Stimulated activated naive CD8-positive, alpha-beta T cell treated with anti-CD3 and anti-CD28 coated beads, Interleukin-15, Interleukin-2, amounts not matched to agents 100 ng/mL and 50 ng/mL, for 24 hours (primary cell): ENCODE results near the gene TBCA.
"Not testable (repeated sequence)": the region's sequence is repeated elsewhere in the genome, so short reads cannot be mapped to it uniquely, and the experiment has no call there.

Experiments
- H3K27ac Mint-ChIP-seq: one replicate; pipeline ENCODE4 v1.8.0; 2021; ENCODE audit warnings: mild to moderate bottlenecking, mixed read lengths
- H3K27me3 Mint-ChIP-seq: one replicate; pipeline ENCODE4 v1.8.0; 2021; ENCODE audit warnings: mixed read lengths
- H3K36me3 Mint-ChIP-seq: one replicate; pipeline ENCODE4 v1.8.0; 2021; ENCODE audit warnings: low read depth, mixed read lengths
- H3K4me1 Mint-ChIP-seq: one replicate; pipeline ENCODE4 v1.8.0; 2021; ENCODE audit warnings: low read depth, mixed read lengths
- H3K4me3 Mint-ChIP-seq: one replicate; pipeline ENCODE4 v1.8.0; 2021; ENCODE audit warnings: mild to moderate bottlenecking, mixed read lengths
- H3K9me3 Mint-ChIP-seq: one replicate; pipeline ENCODE4 v1.8.0; 2021; ENCODE audit warnings: mixed read lengths

Gene TBCA

GRCh38 chr5:77707791-77708190 lies 68.3 kb downstream of the TBCA start:
- Mint-ChIP-seq H3K4me1 (peaks cover 7% of the 10 kb centered on the region), H3K4me3 (no peak overlapping the region), H3K27me3 (no peaks in the 10 kb centered on the region)

GRCh38 chr5:77699569-77699968 lies 76.6 kb downstream of the TBCA start:
- H3K36me3 Mint-ChIP-seq = peaks cover 86% of the 10 kb centered on the region
- H3K4me1 Mint-ChIP-seq = peaks cover 36% of the 10 kb centered on the region
- H3K4me3 Mint-ChIP-seq, H3K27ac Mint-ChIP-seq, H3K9me3 Mint-ChIP-seq, H3K27me3 Mint-ChIP-seq: not testable (repeated sequence)

More at GRCh38 chr5:77707791-77708190, 68.3 kb downstream of the TBCA start:
- no peak overlapping the region for H3K27ac Mint-ChIP-seq
- peaks cover 49% of the 10 kb centered on the region for H3K36me3 Mint-ChIP-seq
- no peaks in the 10 kb centered on the region for H3K9me3 Mint-ChIP-seq

GRCh38 chr5:77698920-77699319 lies 77.2 kb downstream of the TBCA start:
- no peak overlapping the region for H3K27ac Mint-ChIP-seq
- peaks cover 84% of the 10 kb centered on the region for H3K36me3 Mint-ChIP-seq
- no peaks in the 10 kb centered on the region for H3K27me3 Mint-ChIP-seq
- H3K9me3 Mint-ChIP-seq = no peaks in the 10 kb centered on the region
- no peak overlapping the region for H3K4me3 Mint-ChIP-seq
- peaks cover 36% of the 10 kb centered on the region for H3K4me1 Mint-ChIP-seq

GRCh38 chr5:77697692-77698091 lies 78.4 kb downstream of the TBCA start:
- Mint-ChIP-seq H3K9me3 (no peaks in the 10 kb centered on the region), H3K4me1 (peaks cover 33% of the 10 kb centered on the region), H3K27me3 (no peaks in the 10 kb centered on the region), H3K27ac (no peak overlapping the region), H3K36me3 (peaks cover 78% of the 10 kb centered on the region), H3K4me3 (no peak overlapping the region)

GRCh38 chr5:77696120-77696519 lies 80.0 kb downstream of the TBCA start:
- Mint-ChIP-seq H3K4me3 (no peak overlapping the region), H3K9me3 (no peaks in the 10 kb centered on the region), H3K27ac (no peak overlapping the region), H3K4me1 (peaks cover 32% of the 10 kb centered on the region), H3K36me3 (peaks cover 73% of the 10 kb centered on the region), H3K27me3 (no peaks in the 10 kb centered on the region)

- H3K4me1 Mint-ChIP-seq = peaks cover 15% of the 10 kb centered on the region
- no peaks in the 10 kb centered on the region for H3K9me3 Mint-ChIP-seq
- no peak overlapping the region for H3K27ac Mint-ChIP-seq
- no peak overlapping the region for H3K4me3 Mint-ChIP-seq
- no peaks in the 10 kb centered on the region for H3K27me3 Mint-ChIP-seq
- H3K36me3 Mint-ChIP-seq = peaks cover 63% of the 10 kb centered on the region
Measured at GRCh38 chr5:77693913-77694312, 82.2 kb downstream of the TBCA start.

GRCh38 chr5:77683171-77683732 lies 92.9 kb downstream of the TBCA start:
- H3K4me1 Mint-ChIP-seq = no peaks in the 10 kb centered on the region
- H3K9me3 Mint-ChIP-seq = no peaks in the 10 kb centered on the region
- no peak overlapping the region for H3K27ac Mint-ChIP-seq
- no peak overlapping the region for H3K4me3 Mint-ChIP-seq
- peaks cover 11% of the 10 kb centered on the region for H3K27me3 Mint-ChIP-seq
- H3K36me3 Mint-ChIP-seq = peaks cover 3% of the 10 kb centered on the region

GRCh38 chr5:77670526-77670925 lies 105.6 kb downstream of the TBCA start:
- Mint-ChIP-seq H3K4me1 (no peaks in the 10 kb centered on the region), H3K27me3 (peaks cover 19% of the 10 kb centered on the region), H3K36me3 (no peaks in the 10 kb centered on the region), H3K27ac (no peak overlapping the region), H3K9me3 (peaks cover 5% of the 10 kb centered on the region), H3K4me3 (no peak overlapping the region)

- Mint-ChIP-seq H3K36me3 (no peaks in the 10 kb centered on the region), H3K4me1 (no peaks in the 10 kb centered on the region), H3K27me3 (peaks cover 15% of the 10 kb centered on the region), H3K9me3 (no peaks in the 10 kb centered on the region), H3K4me3 (no peak overlapping the region), H3K27ac (no peak overlapping the region)
Measured at GRCh38 chr5:77669677-77670076, 106.5 kb downstream of the TBCA start.

- no peaks in the 10 kb centered on the region for H3K36me3 Mint-ChIP-seq
- H3K27me3 Mint-ChIP-seq = peaks cover 21% of the 10 kb centered on the region
- no peak overlapping the region for H3K4me3 Mint-ChIP-seq
- H3K4me1 Mint-ChIP-seq = peaks cover 13% of the 10 kb centered on the region
- H3K27ac Mint-ChIP-seq = no peak overlapping the region
- no peaks in the 10 kb centered on the region for H3K9me3 Mint-ChIP-seq
Measured at GRCh38 chr5:77663090-77663863, 112.9 kb downstream of the TBCA start.

- peaks cover 25% of the 10 kb centered on the region for H3K27me3 Mint-ChIP-seq
- no peaks in the 10 kb centered on the region for H3K9me3 Mint-ChIP-seq
- H3K27ac Mint-ChIP-seq = no peak overlapping the region
- H3K4me3 Mint-ChIP-seq = no peak overlapping the region
- H3K36me3 Mint-ChIP-seq = no peaks in the 10 kb centered on the region
- H3K4me1 Mint-ChIP-seq = peaks cover 13% of the 10 kb centered on the region
Measured at GRCh38 chr5:77662635-77663034, 113.5 kb downstream of the TBCA start.

GRCh38 chr5:77658662-77659061 lies 117.5 kb downstream of the TBCA start:
- H3K36me3 Mint-ChIP-seq = no peaks in the 10 kb centered on the region
- peaks cover 13% of the 10 kb centered on the region for H3K4me1 Mint-ChIP-seq
- H3K4me3 Mint-ChIP-seq = no peak overlapping the region
- H3K27me3 Mint-ChIP-seq = peaks cover 60% of the 10 kb centered on the region
- no peak overlapping the region for H3K27ac Mint-ChIP-seq
- no peaks in the 10 kb centered on the region for H3K9me3 Mint-ChIP-seq

- Mint-ChIP-seq H3K4me3 (no peak overlapping the region), H3K36me3 (no peaks in the 10 kb centered on the region), H3K4me1 (no peaks in the 10 kb centered on the region), H3K27ac (no peak overlapping the region), H3K27me3 (peaks cover 78% of the 10 kb centered on the region), H3K9me3 (no peaks in the 10 kb centered on the region)
Measured at GRCh38 chr5:77651343-77651742, 124.8 kb downstream of the TBCA start.

- no peak overlapping the region for H3K27ac Mint-ChIP-seq
- peaks cover 78% of the 10 kb centered on the region for H3K27me3 Mint-ChIP-seq
- no peaks in the 10 kb centered on the region for H3K4me1 Mint-ChIP-seq
- no peaks in the 10 kb centered on the region for H3K36me3 Mint-ChIP-seq
- no peaks in the 10 kb centered on the region for H3K9me3 Mint-ChIP-seq
- no peak overlapping the region for H3K4me3 Mint-ChIP-seq
Measured at GRCh38 chr5:77650686-77651085, 125.5 kb downstream of the TBCA start.

- Mint-ChIP-seq H3K4me1 (peaks cover 2% of the 10 kb centered on the region), H3K27ac (no peak overlapping the region), H3K9me3 (no peaks in the 10 kb centered on the region), H3K4me3 (no peak overlapping the region), H3K36me3 (no peaks in the 10 kb centered on the region), H3K27me3 (peaks cover 79% of the 10 kb centered on the region)
Measured at GRCh38 chr5:77649776-77650175, 126.4 kb downstream of the TBCA start.
